Liver (tissue), 9 donors: ENCODE results near the gene KIF21A. TPM values are rescaled to one million over a fixed set of nuclear protein-coding genes. Genes with fewer than 3 reads are reported as not detected.

Experiments used
- DNase-seq: peaks from one replicate; pipeline ENCODE4 v3.0.0-alpha.2; 2017; ENCODE audit warnings: low spot score
- H3K27ac ChIP-seq, 2 donors: one replicate each; pipeline ENCODE4 v1.7.0; 2013; ENCODE audit warnings: inconsistent platforms in 2 of 2, low read length in 2 of 2, control low read depth in 1 of 2, low read depth in 1 of 2, mild to moderate bottlenecking in 1 of 2
- H3K27me3 ChIP-seq, 4 donors: one replicate each; pipeline versions ENCODE4 v1.6.1 to v1.7.0; 2013; ENCODE audit warnings: low read length in 3 of 4, inconsistent platforms in 1 of 4, mild to moderate bottlenecking in 1 of 4, moderate library complexity in 1 of 4; ENCODE audit not compliant: control insufficient read depth in 4 of 4, insufficient read depth in 4 of 4
- H3K36me3 ChIP-seq, 4 donors: one replicate each; pipeline versions ENCODE4 v1.6.1 to v1.7.0; 2013; ENCODE audit warnings: low read length in 3 of 4, mild to moderate bottlenecking in 3 of 4, low read depth in 1 of 4, moderate library complexity in 1 of 4; ENCODE audit not compliant: control insufficient read depth in 4 of 4, insufficient read depth in 3 of 4
- H3K4me1 ChIP-seq, 4 donors: one replicate each; pipeline versions ENCODE4 v1.6.1 to v1.7.0; 2013; ENCODE audit warnings: low read length in 3 of 4, mild to moderate bottlenecking in 3 of 4, moderate library complexity in 1 of 4; ENCODE audit not compliant: control insufficient read depth in 4 of 4, insufficient read depth in 4 of 4
- H3K4me3 ChIP-seq, 3 donors: one replicate each; pipeline versions ENCODE4 v1.6.1 to v1.7.0; 2013; ENCODE audit warnings: low read length in 3 of 3, control low read depth in 1 of 3, low read depth in 1 of 3, mild to moderate bottlenecking in 1 of 3
- H3K9ac ChIP-seq, 2 donors: one replicate each; pipeline ENCODE4 v1.7.0; 2013; ENCODE audit warnings: low read length in 2 of 2, mild to moderate bottlenecking in 2 of 2, moderate library complexity in 2 of 2, control low read depth in 1 of 2, low read depth in 1 of 2
- H3K9me3 ChIP-seq, 4 donors: one replicate each; pipeline versions ENCODE4 v1.6.1 to v1.7.0; 2013; ENCODE audit warnings: low read length in 3 of 4; ENCODE audit not compliant: control insufficient read depth in 4 of 4
- EGR1 ChIP-seq, 2 donors: IDR thresholded peaks; 2 replicates each; pipeline ENCODE4 v1.6.1; 2016 to 2018; ENCODE audit warnings: antibody characterized with exemption in 2 of 2, low read depth in 2 of 2
- FOXA1 ChIP-seq: IDR thresholded peaks from 2 replicates; pipeline ENCODE4 v1.6.1; 2016; ENCODE audit warnings: antibody characterized with exemption
- FOXA2 ChIP-seq: IDR thresholded peaks from 2 replicates; pipeline ENCODE4 v1.6.1; 2016; ENCODE audit warnings: antibody characterized with exemption
- GABPA ChIP-seq, 2 donors: IDR thresholded peaks in 1 of 2; conservative IDR thresholded peaks in 1 of 2; 2 replicates each; pipeline ENCODE4 v1.6.1; 2016; ENCODE audit warnings: antibody characterized with exemption in 2 of 2, mild to moderate bottlenecking in 1 of 2, moderate library complexity in 1 of 2
- HNF4A ChIP-seq, 2 donors: conservative IDR thresholded peaks; 2 replicates each; pipeline ENCODE4 v1.6.1; 2016; ENCODE audit warnings: antibody characterized with exemption in 2 of 2, mild to moderate bottlenecking in 2 of 2
- HNF4G ChIP-seq: IDR thresholded peaks from 2 replicates; pipeline ENCODE4 v1.6.1; 2016; ENCODE audit warnings: antibody characterized with exemption
- NR2F2 ChIP-seq: IDR thresholded peaks from 2 replicates; pipeline ENCODE4 v1.6.1; 2016; ENCODE audit warnings: antibody characterized with exemption
- RAD21 ChIP-seq, 2 donors: IDR thresholded peaks; 2 replicates each; pipeline ENCODE4 v1.6.1; 2016; ENCODE audit warnings: antibody characterized with exemption in 2 of 2, mild to moderate bottlenecking in 2 of 2
- RXRA ChIP-seq, 2 donors: IDR thresholded peaks; 2 replicates each; pipeline ENCODE4 v1.6.1; 2017 to 2018; ENCODE audit warnings: antibody characterized with exemption in 2 of 2, mild to moderate bottlenecking in 1 of 2
- SP1 ChIP-seq: IDR thresholded peaks from 2 replicates; pipeline ENCODE4 v1.6.1; 2018; ENCODE audit warnings: antibody characterized with exemption, mild to moderate bottlenecking
- TAF1 ChIP-seq: conservative IDR thresholded peaks from 2 replicates; pipeline ENCODE4 v1.6.1; 2016; ENCODE audit warnings: antibody characterized with exemption, mild to moderate bottlenecking
- YY1 ChIP-seq: IDR thresholded peaks from 2 replicates; pipeline ENCODE4 v1.6.1; 2016; ENCODE audit warnings: antibody characterized with exemption, mild to moderate bottlenecking
- WGBS: extraction: QIAGEN DNeasy Blood & Tissue Kit; methylation state at CpG from one replicate; pipeline ENCODE4 v1.1.7; 2013; 5-methylcytosine and 5-hydroxymethylcytosine counted together
- polyA plus RNA-seq, 2 donors: library from polyadenylated mRNA; stranded (reverse) in 1 of 2; unstranded in 1 of 2; fragments of 200-250 nt in 1 of 2; fragments of >200 nt in 1 of 2; fragmentation: Nextera tagmentation in 1 of 2; extraction: Ambion mirVana in 1 of 2; gene quantifications; one replicate each; pipeline versions ENCODE4 v1.2.1 to v1.2.3, GENCODE V29; 2013 to 2015
- total RNA-seq, 2 donors: library from RNA; depleted of rRNA; stranded (reverse); fragments of >200 nt; gene quantifications; one replicate each; pipeline ENCODE4 v1.2.3, GENCODE V29; 2014
- TF ChIP-seq, protein P1 (sequence below): IDR thresholded peaks from 2 replicates; pipeline ENCODE4 v1.6.1; 2016; ENCODE audit warnings: antibody characterized with exemption, mild to moderate bottlenecking
- TF ChIP-seq, protein P2 (sequence below): fragments of 150-350 bp; IDR thresholded peaks from 2 replicates; pipeline ENCODE4 v1.5.1; 2017; ENCODE audit warnings: improper control_type of control experiment, low read depth, low read length; ENCODE audit not compliant: missing input control
- TF ChIP-seq, protein P3 (sequence below): IDR thresholded peaks from 2 replicates; pipeline ENCODE4 v1.6.1; 2016; ENCODE audit warnings: antibody characterized with exemption
- TF ChIP-seq, protein P4 (sequence below): IDR thresholded peaks from 2 replicates; pipeline ENCODE4 v1.6.1; 2016; ENCODE audit warnings: antibody characterized with exemption
- TF ChIP-seq, protein P5 (sequence below): IDR thresholded peaks from 2 replicates; pipeline ENCODE4 v1.6.1; 2016; ENCODE audit warnings: antibody characterized with exemption
- donor health status: healthy.
- donor health status: healthy.
- donor health status: healthy.
- donor health status: healthy.
- donor health status: healthy.

Gene KIF21A
- total and polyA plus RNA-seq, 4 donors: 9.1 to 47.4 (median 21.0) TPM

DNA sequence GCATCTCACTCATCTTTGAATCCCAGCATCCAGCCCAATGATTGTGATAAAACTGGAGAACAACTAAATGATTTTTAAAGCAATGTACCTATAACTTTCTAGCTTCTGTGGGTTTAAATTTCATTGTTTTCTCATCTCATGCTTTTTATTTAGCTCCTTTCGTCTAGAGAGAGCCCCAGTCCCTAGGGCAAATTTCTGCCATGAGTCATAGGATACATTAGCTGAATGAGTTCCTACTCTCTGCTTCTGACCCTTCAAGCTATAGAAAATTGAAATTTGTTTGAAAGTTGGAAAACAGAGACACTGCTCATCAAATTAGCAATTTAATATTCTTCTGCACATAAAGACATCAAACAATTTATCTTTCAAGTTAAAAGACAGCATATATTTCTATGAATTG lies 113.9 kb downstream of the KIF21A start:
- DNase-seq: no peak
- Histone ChIP-seq H3K36me3 (peaks cover 3 to 23% (median 17%) of the 10 kb centered on the region in 4 donors), H3K9ac (no peak overlapping the region), H3K4me3 (no peak overlapping the region), H3K27ac (no peak overlapping the region), H3K4me1 (no peaks in the 10 kb centered on the region), H3K27me3 (no peaks in the 10 kb centered on the region), H3K9me3 (no peaks in the 10 kb centered on the region)
- WGBS: 99% methylated on average over 1 of the region's 1 CpG
- TF ChIP-seq TAF1: no peak
- TF ChIP-seq, protein P1, sequence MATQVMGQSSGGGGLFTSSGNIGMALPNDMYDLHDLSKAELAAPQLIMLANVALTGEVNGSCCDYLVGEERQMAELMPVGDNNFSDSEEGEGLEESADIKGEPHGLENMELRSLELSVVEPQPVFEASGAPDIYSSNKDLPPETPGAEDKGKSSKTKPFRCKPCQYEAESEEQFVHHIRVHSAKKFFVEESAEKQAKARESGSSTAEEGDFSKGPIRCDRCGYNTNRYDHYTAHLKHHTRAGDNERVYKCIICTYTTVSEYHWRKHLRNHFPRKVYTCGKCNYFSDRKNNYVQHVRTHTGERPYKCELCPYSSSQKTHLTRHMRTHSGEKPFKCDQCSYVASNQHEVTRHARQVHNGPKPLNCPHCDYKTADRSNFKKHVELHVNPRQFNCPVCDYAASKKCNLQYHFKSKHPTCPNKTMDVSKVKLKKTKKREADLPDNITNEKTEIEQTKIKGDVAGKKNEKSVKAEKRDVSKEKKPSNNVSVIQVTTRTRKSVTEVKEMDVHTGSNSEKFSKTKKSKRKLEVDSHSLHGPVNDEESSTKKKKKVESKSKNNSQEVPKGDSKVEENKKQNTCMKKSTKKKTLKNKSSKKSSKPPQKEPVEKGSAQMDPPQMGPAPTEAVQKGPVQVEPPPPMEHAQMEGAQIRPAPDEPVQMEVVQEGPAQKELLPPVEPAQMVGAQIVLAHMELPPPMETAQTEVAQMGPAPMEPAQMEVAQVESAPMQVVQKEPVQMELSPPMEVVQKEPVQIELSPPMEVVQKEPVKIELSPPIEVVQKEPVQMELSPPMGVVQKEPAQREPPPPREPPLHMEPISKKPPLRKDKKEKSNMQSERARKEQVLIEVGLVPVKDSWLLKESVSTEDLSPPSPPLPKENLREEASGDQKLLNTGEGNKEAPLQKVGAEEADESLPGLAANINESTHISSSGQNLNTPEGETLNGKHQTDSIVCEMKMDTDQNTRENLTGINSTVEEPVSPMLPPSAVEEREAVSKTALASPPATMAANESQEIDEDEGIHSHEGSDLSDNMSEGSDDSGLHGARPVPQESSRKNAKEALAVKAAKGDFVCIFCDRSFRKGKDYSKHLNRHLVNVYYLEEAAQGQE: no peak
- TF ChIP-seq, protein P2, sequence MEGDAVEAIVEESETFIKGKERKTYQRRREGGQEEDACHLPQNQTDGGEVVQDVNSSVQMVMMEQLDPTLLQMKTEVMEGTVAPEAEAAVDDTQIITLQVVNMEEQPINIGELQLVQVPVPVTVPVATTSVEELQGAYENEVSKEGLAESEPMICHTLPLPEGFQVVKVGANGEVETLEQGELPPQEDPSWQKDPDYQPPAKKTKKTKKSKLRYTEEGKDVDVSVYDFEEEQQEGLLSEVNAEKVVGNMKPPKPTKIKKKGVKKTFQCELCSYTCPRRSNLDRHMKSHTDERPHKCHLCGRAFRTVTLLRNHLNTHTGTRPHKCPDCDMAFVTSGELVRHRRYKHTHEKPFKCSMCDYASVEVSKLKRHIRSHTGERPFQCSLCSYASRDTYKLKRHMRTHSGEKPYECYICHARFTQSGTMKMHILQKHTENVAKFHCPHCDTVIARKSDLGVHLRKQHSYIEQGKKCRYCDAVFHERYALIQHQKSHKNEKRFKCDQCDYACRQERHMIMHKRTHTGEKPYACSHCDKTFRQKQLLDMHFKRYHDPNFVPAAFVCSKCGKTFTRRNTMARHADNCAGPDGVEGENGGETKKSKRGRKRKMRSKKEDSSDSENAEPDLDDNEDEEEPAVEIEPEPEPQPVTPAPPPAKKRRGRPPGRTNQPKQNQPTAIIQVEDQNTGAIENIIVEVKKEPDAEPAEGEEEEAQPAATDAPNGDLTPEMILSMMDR: no peak
- no peak for TF ChIP-seq RAD21 (IDR thresholded peaks at IDR 0.05)
- TF ChIP-seq, protein P3, sequence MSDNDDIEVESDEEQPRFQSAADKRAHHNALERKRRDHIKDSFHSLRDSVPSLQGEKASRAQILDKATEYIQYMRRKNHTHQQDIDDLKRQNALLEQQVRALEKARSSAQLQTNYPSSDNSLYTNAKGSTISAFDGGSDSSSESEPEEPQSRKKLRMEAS: no peak
- TF ChIP-seq SP1: no peak
- TF ChIP-seq EGR1 (IDR thresholded peaks at IDR 0.05; ENCODE audit: low read depth in 2 of 2): no peak
- no peak for TF ChIP-seq NR2F2

DNA sequence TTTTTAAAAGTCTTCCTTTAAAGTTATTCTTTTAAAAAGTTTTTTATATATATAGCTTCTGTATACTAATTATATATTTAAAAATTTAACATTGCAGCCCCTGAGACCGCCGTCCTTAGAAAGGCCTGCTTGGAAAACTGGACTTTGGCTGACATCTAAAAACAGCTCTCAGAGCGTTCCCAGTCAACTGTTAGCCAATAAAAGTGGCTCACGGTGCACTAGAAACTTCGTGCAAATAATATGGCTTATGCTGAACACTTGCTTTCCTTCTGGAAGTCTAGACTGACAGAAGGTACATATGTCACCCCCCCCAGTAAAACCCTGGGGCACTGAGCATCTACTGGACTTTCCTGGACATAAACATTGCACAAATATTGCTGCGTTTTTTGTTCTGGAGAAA lies 115.0 kb downstream of the KIF21A start:
- no peak overlapping the region for H3K9ac ChIP-seq
- H3K9me3 ChIP-seq: no peaks in the 10 kb centered on the region
- no peak for DNase-seq
- 66% methylated on average over 6 of the region's 6 CpGs for WGBS
- H3K36me3 ChIP-seq: peaks cover 4 to 22% (median 17%) of the 10 kb centered on the region in 4 donors
- no peaks in the 10 kb centered on the region for H3K27me3 ChIP-seq
- TF ChIP-seq HNF4G (no peak), YY1 (no peak), GABPA (IDR thresholded peaks at IDR 0.05 in 1 of 2, conservative IDR thresholded peaks at IDR 0.05 in 1 of 2) (no peak), FOXA1 (no peak), HNF4A (conservative IDR thresholded peaks at IDR 0.05) (peak in 1 of 2 donors; percentile 35)
- TF ChIP-seq, protein P3: no peak
- no peak overlapping the region for H3K4me3 ChIP-seq
- H3K4me1 ChIP-seq: no peaks in the 10 kb centered on the region
- no peak overlapping the region for H3K27ac ChIP-seq

DNA sequence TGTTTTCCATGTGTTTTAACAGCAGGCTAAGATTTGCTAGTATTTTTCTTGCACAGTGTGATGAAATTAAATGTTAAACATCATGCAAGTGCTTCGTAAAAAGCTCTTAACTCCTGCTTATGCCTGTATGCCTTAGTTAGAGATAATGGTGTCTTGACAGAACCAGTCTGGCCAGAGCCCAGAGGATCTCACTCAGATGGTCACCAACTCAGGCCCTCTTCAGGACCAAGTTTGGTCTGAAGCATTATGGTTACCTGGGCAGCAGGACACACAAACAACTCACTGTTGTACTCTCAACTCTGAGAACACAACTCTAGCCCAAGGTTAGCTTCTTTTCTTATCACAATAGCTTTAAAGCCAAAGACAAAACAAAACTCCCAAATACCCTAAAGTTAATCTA lies 115.4 kb downstream of the KIF21A start:
- WGBS: 97% methylated on average over 1 of the region's 1 CpG
- Histone ChIP-seq H3K36me3 (peaks cover 4 to 17% (median 13%) of the 10 kb centered on the region in 4 donors), H3K27me3 (no peaks in the 10 kb centered on the region), H3K9ac (no peak overlapping the region), H3K27ac (no peak overlapping the region), H3K9me3 (no peaks in the 10 kb centered on the region), H3K4me1 (no peaks in the 10 kb centered on the region), H3K4me3 (no peak overlapping the region)
- DNase-seq: no peak
- TF ChIP-seq, protein P4, sequence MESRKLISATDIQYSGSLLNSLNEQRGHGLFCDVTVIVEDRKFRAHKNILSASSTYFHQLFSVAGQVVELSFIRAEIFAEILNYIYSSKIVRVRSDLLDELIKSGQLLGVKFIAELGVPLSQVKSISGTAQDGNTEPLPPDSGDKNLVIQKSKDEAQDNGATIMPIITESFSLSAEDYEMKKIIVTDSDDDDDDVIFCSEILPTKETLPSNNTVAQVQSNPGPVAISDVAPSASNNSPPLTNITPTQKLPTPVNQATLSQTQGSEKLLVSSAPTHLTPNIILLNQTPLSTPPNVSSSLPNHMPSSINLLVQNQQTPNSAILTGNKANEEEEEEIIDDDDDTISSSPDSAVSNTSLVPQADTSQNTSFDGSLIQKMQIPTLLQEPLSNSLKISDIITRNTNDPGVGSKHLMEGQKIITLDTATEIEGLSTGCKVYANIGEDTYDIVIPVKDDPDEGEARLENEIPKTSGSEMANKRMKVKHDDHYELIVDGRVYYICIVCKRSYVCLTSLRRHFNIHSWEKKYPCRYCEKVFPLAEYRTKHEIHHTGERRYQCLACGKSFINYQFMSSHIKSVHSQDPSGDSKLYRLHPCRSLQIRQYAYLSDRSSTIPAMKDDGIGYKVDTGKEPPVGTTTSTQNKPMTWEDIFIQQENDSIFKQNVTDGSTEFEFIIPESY: no peak
- TF ChIP-seq FOXA2: no peak
- TF ChIP-seq, protein P2: no peak
- TF ChIP-seq HNF4G: no peak
- TF ChIP-seq HNF4A (conservative IDR thresholded peaks at IDR 0.05): no peak
- TF ChIP-seq RAD21 (IDR thresholded peaks at IDR 0.05): no peak
- TF ChIP-seq, protein P5, sequence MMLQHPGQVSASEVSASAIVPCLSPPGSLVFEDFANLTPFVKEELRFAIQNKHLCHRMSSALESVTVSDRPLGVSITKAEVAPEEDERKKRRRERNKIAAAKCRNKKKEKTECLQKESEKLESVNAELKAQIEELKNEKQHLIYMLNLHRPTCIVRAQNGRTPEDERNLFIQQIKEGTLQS: no peak
- no peak for TF ChIP-seq GABPA (IDR thresholded peaks at IDR 0.05 in 1 of 2, conservative IDR thresholded peaks at IDR 0.05 in 1 of 2)
- TF ChIP-seq, protein P3: no peak
- TF ChIP-seq TAF1: no peak
- TF ChIP-seq EGR1 (IDR thresholded peaks at IDR 0.05; ENCODE audit: low read depth in 2 of 2): no peak
- TF ChIP-seq RXRA (IDR thresholded peaks at IDR 0.05): no peak
- no peak for TF ChIP-seq FOXA1
